BLaER1 treated with 17β-estradiol and CSF1 and Interleukin-3, amounts not matched to agents 10 nM and 100 nM (cell line): ENCODE results near the gene FAM168A.
"Not testable (repeated sequence)": the region's sequence is repeated elsewhere in the genome, so short reads cannot be mapped to it uniquely, and the experiment has no call there.

ENCODE experiments used
- H3K27ac ChIP-seq, 11 experiments: shearing (Covaris generic); formaldehyde crosslinking; 2 replicates each; pipeline ENCODE4 v1.8.1; 2022
- H3K27me3 ChIP-seq, 11 experiments: shearing (Covaris generic); formaldehyde crosslinking; 2 replicates each; pipeline ENCODE4 v1.8.1; 2022
- H3K36me3 ChIP-seq, 11 experiments: shearing (Covaris generic); formaldehyde crosslinking; 2 replicates each; pipeline ENCODE4 v1.8.1; 2022
- H3K4me1 ChIP-seq, 10 experiments: shearing (Covaris generic); formaldehyde crosslinking; 2 replicates each; pipeline ENCODE4 v1.8.1; 2022
- H3K4me2 ChIP-seq, 11 experiments: shearing (Covaris generic); formaldehyde crosslinking; 2 replicates each; pipeline ENCODE4 v1.8.1; 2022
- H3K4me3 ChIP-seq, 10 experiments: shearing (Covaris generic); formaldehyde crosslinking; 2 replicates each; pipeline ENCODE4 v1.8.1; 2022
- H3K9ac ChIP-seq, 11 experiments: shearing (Covaris generic); formaldehyde crosslinking; 2 replicates each; pipeline ENCODE4 v1.8.1; 2022
- H3K9me3 ChIP-seq, 11 experiments: shearing (Covaris generic); formaldehyde crosslinking; replicated peaks in 1 of 11; 2 replicates each; pipeline ENCODE4 v1.8.1; 2022
- H4K20me1 ChIP-seq, 11 experiments: shearing (Covaris generic); formaldehyde crosslinking; 2 replicates each; pipeline ENCODE4 v1.8.1; 2022
- Cebpa-rat ChIP-seq, 11 experiments: shearing (Covaris generic); IDR thresholded peaks; 2 replicates each; pipeline ENCODE4 v1.8.1; 2022

FAM168A gene

DNA sequence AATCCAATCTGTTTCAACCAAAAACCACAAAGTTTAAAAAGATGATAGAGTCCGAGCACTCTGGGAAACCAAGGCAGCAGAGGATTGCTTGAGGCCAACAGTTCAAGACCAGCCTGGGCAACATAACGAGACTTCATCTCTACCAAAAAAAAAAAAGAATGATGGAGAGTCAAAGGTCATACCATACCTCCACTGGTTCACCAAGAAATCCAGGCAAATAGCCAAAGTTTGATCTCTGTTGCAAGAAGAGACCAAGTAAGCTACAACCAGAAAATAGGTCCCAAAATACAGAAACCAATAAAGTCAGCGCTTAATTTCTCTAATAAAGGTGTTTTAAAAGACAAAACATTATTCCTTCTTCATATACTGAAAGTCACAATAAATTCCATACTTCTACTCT is 13.1 kb downstream of the FAM168A start:
- H3K36me3 ChIP-seq = peaks cover 4 to 51% (median 17%) of the 10 kb centered on the region in 11 experiments; a peak in 17 of 22 replicates
- no peaks in the 10 kb centered on the region for H3K27me3 ChIP-seq

DNA sequence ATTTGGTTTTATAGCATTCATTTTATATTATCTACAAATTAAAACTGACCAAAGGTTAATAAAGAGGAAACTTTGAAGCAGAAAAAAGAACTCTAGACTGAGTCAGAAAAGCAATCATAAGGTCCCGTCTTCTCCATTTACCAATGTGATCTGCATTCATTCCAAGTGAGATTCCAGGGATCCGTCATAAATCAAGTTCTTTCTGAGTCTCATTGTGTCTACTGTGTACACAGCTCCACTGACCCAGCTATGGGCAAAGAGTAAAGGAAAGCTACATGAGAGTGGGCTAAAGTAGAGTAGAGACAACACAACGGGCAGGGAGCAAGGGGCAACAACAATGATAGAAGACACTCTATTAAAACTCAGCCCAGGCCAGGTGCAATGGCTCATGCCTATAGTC is 15.3 kb downstream of the FAM168A start:
- TF ChIP-seq Cebpa-rat (IDR thresholded peaks at IDR 0.05) = no peak
- Histone ChIP-seq H3K9ac (no peak overlapping the region), H3K4me2 (no peak overlapping the region), H3K27ac (no peak overlapping the region), H4K20me1 (peaks cover 0 to 99% (median 0%) of the 10 kb centered on the region in 11 experiments; a peak in 10 of 22 replicates), H3K9me3 (peaks cover 0 to 10% (median 0%) of the 10 kb centered on the region in 11 experiments; a peak in 2 of 22 replicates), H3K27me3 (no peaks in the 10 kb centered on the region), H3K4me3 (no peak overlapping the region), H3K36me3 (peaks cover 9 to 50% (median 24%) of the 10 kb centered on the region in 11 experiments; a peak in 17 of 22 replicates), H3K4me1 (peaks cover 0 to 19% (median 0%) of the 10 kb centered on the region in 10 experiments; a peak in 4 of 20 replicates)

More for the DNA sequence above, 13.1 kb downstream of the FAM168A start:
- Histone ChIP-seq H3K4me2 (no peak overlapping the region), H4K20me1 (peaks cover 0 to 90% (median 0%) of the 10 kb centered on the region in 11 experiments; a peak in 10 of 22 replicates), H3K4me3 (no peak overlapping the region), H3K4me1 (peaks cover 0 to 8% (median 4%) of the 10 kb centered on the region in 10 experiments; a peak in 4 of 20 replicates), H3K27ac (no peak overlapping the region), H3K9ac (no peak overlapping the region), H3K9me3 (peaks cover 0 to 8% (median 3%) of the 10 kb centered on the region in 11 experiments; a peak in 4 of 22 replicates)
- TF ChIP-seq Cebpa-rat (IDR thresholded peaks at IDR 0.05) = no peak

DNA sequence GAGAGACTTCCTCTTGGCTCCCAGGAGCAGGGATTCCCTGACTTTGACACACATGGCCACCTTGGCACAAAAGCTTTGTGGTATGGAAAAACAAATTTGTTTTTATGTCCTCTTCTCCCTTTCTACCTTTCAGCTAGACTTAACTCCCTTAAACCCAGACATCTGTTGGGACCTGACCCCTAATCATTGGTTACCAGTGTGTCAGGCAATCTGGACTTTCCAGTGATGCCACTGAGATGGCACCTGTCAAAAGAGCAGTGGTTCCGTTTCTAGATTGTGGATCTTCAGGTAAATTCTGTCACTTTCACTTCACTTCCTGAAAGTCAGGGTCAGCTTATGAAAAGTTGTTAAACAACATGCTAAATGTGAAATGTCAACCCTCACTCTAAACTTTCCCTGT is 17.2 kb downstream of the FAM168A start:
- H3K9me3 ChIP-seq, H3K4me2 ChIP-seq, H3K9ac ChIP-seq, H3K27me3 ChIP-seq, H3K27ac ChIP-seq, H3K4me3 ChIP-seq: not testable (repeated sequence)
- H4K20me1 ChIP-seq = peaks cover 0 to 98% (median 0%) of the 10 kb centered on the region in 11 experiments; a peak in 10 of 22 replicates
- H3K36me3 ChIP-seq = peaks cover 16 to 63% (median 31%) of the 10 kb centered on the region in 11 experiments; a peak in 19 of 22 replicates
- H3K4me1 ChIP-seq = peaks cover 0 to 19% (median 0%) of the 10 kb centered on the region in 10 experiments; a peak in 4 of 20 replicates

DNA sequence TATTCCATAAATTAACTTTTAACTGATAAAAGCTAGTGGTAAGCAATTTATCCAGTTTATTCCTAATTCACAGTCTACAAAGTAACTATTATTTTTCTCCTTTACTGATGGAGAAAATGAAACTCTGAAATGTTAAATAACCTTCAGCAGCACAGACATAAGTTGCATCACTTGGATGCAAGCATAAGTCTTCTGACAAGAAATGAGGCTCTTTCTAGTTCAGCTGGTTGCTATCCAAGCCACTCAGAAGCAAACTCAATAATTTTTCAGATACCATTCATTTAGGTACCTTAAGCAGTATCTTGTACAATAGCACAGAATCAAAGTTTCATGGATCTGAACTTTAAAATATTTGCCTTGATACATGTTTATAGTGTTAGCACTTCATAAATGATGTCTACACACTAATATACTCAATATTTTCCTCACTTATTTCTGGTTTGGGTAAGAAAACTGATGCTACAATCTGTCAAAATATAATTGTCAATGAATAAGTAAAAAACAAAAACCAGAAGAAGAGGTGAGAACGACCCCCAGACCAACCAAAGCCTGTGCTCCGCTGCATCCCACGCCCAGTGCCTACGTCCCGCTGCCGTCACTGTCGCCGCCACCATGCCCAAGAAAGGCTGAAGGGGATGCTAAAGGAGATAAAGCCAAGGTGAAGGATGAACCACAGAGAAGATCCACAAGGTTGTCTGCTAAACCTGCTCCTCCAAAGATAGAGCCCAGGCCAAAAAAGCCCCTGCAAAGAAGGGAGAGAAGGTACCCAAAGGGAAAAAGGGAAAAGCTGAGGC is 18.1 kb downstream of the FAM168A start:
- H3K4me3 ChIP-seq = no peak overlapping the region
- H3K27ac ChIP-seq = no peak overlapping the region
- no peak overlapping the region for H3K4me2 ChIP-seq
- no peaks in the 10 kb centered on the region for H3K27me3 ChIP-seq
- peaks cover 19 to 64% (median 35%) of the 10 kb centered on the region in 11 experiments; a peak in 20 of 22 replicates for H3K36me3 ChIP-seq
- no peak for TF ChIP-seq Cebpa-rat (IDR thresholded peaks at IDR 0.05)
- H3K9me3 ChIP-seq = peaks cover 0 to 10% (median 0%) of the 10 kb centered on the region in 11 experiments; a peak in 2 of 22 replicates
- H3K4me1 ChIP-seq = peaks cover 0 to 16% (median 0%) of the 10 kb centered on the region in 10 experiments; a peak in 4 of 20 replicates
- H4K20me1 ChIP-seq = peaks cover 0 to 93% (median 0%) of the 10 kb centered on the region in 11 experiments; a peak in 8 of 22 replicates
- H3K9ac ChIP-seq = no peak overlapping the region

DNA sequence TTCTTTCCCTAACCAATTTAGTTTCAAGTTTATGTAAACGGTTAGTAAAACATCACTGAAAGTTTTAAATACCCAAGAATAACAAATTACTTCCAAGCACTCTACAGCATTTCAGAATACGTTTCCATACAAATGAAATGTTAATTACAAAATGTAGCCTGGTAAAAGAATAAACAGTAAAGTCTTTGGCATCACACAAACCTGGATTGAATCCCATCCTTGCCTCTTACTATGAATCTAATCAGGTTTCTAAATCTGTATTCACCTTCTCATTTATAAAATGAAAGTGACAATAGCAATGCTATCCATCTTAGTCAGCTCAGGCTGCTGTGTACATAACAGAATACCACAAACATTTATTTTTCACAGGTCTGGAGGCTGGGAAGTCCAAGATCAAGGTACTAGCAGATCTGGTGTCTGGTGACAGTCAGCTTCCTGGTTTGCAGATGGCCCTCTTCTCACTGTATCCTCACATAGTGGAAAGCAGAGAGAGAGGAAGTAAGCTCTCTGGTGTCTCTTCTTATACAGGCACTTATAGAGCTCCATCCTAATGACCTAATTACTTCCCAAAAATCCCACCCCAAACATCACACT is 19.2 kb downstream of the FAM168A start:
- H3K36me3 ChIP-seq = peaks cover 22 to 66% (median 37%) of the 10 kb centered on the region in 11 experiments

DNA sequence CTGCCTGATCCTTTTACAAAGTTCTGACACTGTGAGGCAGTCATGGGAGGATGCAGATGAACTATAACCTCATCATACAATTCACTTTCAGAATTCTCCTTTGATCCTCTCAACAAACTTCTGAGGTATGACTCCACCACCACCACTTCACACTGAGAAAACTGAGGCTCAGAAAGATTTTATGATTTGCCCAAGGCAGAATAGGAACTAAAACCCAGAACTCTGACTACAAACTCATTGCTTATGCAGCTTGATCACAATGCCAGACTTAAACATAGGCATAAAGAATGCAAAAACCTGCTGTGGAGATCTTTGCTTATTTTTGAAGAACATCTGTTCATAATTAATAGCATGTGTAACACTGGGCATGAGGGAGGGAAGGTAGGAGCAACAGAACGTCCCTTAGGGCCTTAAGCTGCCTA is 20.4 kb downstream of the FAM168A start:
- H3K9me3 ChIP-seq = peaks cover 4 to 22% (median 15%) of the 10 kb centered on the region in 11 experiments; a peak in 20 of 22 replicates
- H4K20me1 ChIP-seq = peaks cover 0 to 85% (median 0%) of the 10 kb centered on the region in 11 experiments; a peak in 5 of 22 replicates
- no peak for TF ChIP-seq Cebpa-rat (IDR thresholded peaks at IDR 0.05)
- H3K27ac ChIP-seq = no peak overlapping the region
- no peak overlapping the region for H3K4me2 ChIP-seq
- no peak overlapping the region for H3K9ac ChIP-seq
- peaks cover 22 to 76% (median 42%) of the 10 kb centered on the region in 11 experiments for H3K36me3 ChIP-seq
- H3K27me3 ChIP-seq = no peaks in the 10 kb centered on the region
- H3K4me1 ChIP-seq = peaks cover 0 to 16% (median 0%) of the 10 kb centered on the region in 10 experiments; a peak in 4 of 20 replicates
- H3K4me3 ChIP-seq = no peak overlapping the region

More for the DNA sequence above, 19.2 kb downstream of the FAM168A start:
- no peak overlapping the region for H3K27ac ChIP-seq
- H3K4me1 ChIP-seq = peaks cover 0 to 16% (median 0%) of the 10 kb centered on the region in 10 experiments; a peak in 4 of 20 replicates
- H4K20me1 ChIP-seq = peaks cover 0 to 91% (median 0%) of the 10 kb centered on the region in 11 experiments; a peak in 7 of 22 replicates
- H3K9me3 ChIP-seq = peaks cover 2 to 13% (median 6%) of the 10 kb centered on the region in 11 experiments; a peak in 19 of 22 replicates
- no peak for TF ChIP-seq Cebpa-rat (IDR thresholded peaks at IDR 0.05)
- H3K27me3 ChIP-seq = no peaks in the 10 kb centered on the region
- H3K4me3 ChIP-seq = no peak overlapping the region
- peak overlapping the region in 2 of 11 experiments; percentile 21 to 30; a peak in 1 of 22 replicates for H3K4me2 ChIP-seq
- H3K9ac ChIP-seq = no peak overlapping the region

DNA sequence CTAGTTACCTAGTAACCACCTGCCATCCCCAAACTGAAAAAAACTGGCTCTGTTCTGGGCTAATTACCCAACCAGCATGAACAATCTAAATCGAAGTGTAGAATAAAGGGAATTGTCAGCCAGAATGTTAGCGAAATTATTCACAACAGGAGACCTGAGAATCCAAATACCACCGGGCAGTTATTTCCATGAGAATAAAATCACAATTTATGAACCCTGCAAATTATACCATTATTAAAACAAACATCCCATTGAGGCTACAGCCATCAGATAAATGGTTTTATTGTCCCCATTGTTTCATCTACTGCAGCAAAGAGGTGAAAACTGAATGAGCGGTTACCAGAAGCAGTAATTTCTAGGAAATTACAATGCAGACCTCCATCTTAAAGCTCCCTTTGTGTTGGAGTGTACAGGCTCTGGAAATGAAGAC is 21.7 kb downstream of the FAM168A start:
- H4K20me1 ChIP-seq = peaks cover 0 to 73% (median 0%) of the 10 kb centered on the region in 11 experiments; a peak in 5 of 22 replicates
- TF ChIP-seq Cebpa-rat (IDR thresholded peaks at IDR 0.05) = no peak
- H3K27me3 ChIP-seq = no peaks in the 10 kb centered on the region
- H3K4me2 ChIP-seq = no peak overlapping the region
- H3K9me3 ChIP-seq = peaks cover 4 to 27% (median 19%) of the 10 kb centered on the region in 11 experiments; a peak in 20 of 22 replicates
- no peak overlapping the region for H3K4me3 ChIP-seq
- peaks cover 22 to 71% (median 42%) of the 10 kb centered on the region in 11 experiments for H3K36me3 ChIP-seq
- H3K27ac ChIP-seq = no peak overlapping the region
- no peak overlapping the region for H3K9ac ChIP-seq
- H3K4me1 ChIP-seq = peaks cover 0 to 16% (median 0%) of the 10 kb centered on the region in 10 experiments; a peak in 4 of 20 replicates

DNA sequence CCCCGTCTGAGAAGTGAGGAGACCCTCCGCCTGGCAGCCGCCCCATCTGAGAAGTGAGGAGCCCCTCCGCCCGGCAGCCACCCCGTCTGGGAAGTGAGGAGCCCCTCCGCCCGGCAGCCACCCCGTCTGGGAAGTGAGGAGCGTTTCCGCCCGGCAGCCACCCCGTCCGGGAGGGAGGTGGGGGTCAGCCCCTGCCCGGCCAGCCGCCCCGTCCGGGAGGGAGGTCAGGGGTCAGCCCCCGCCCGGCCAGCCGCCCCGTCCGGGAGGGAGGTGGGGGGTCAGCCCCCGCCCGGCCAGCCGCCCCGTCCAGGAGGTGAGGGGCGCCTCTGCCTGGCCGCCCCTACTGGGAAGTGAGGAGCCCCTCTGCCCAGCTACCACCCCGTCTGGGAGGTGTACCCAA is 25.9 kb downstream of the FAM168A start:
- Histone ChIP-seq H3K36me3 (peaks cover 42 to 75% (median 54%) of the 10 kb centered on the region in 11 experiments), H3K9me3 (peaks cover 0 to 27% (median 19%) of the 10 kb centered on the region in 11 experiments; a peak in 18 of 22 replicates), H4K20me1 (peaks cover 0 to 64% (median 0%) of the 10 kb centered on the region in 11 experiments; a peak in 4 of 22 replicates)
- H3K4me2 ChIP-seq, H3K9ac ChIP-seq, H3K27me3 ChIP-seq, H3K27ac ChIP-seq, H3K4me3 ChIP-seq, H3K4me1 ChIP-seq: not testable (repeated sequence)
